ENCODE results near the gene IMMP2L. TPM values are rescaled to one million over a fixed set of nuclear protein-coding genes. Genes with fewer than 3 reads are reported as not detected.

The IMMP2L gene
- total RNA-seq, 3 donors from 2014 or later (not counting 1 experiment from before 2014, with no cell fraction given): 6.9 to 9.2 (median 8.7) TPM

GRCh38 chr7:111212857-111213523 lies 349.3 kb downstream of the IMMP2L start:
- Mint-ChIP-seq H3K27ac (no peak overlapping the region), H3K4me3 (no peak overlapping the region)
- no peak for DNase-seq

GRCh38 chr7:111210996-111211395 lies 351.3 kb downstream of the IMMP2L start:
- H3K36me3 Mint-ChIP-seq: no peaks in the 10 kb centered on the region
- no peak overlapping the region for H3K4me3 Mint-ChIP-seq
- TF ChIP-seq CTCF (IDR thresholded peaks at IDR 0.05): no peak
- Histone ChIP-seq H3K36me3 (ENCODE audit: control insufficient read depth, insufficient read depth, low read length) (no peaks in the 10 kb centered on the region), H3K4me1 (ENCODE audit: control insufficient read depth, insufficient read depth, low read length) (no peaks in the 10 kb centered on the region), H3K4me3 (ENCODE audit: low read length) (no peak overlapping the region), H3K9me3 (ENCODE audit: control insufficient read depth, insufficient read depth, low read length) (no peaks in the 10 kb centered on the region), H3K27ac (ENCODE audit: low read length) (no peak overlapping the region), H3K27me3 (ENCODE audit: control insufficient read depth, insufficient read depth, low read length) (no peaks in the 10 kb centered on the region)
- no peak for DNase-seq
- H3K9me3 Mint-ChIP-seq: peaks cover 9 to 15% of the 10 kb centered on the region in 2 donors
- H3K4me1 Mint-ChIP-seq: no peaks in the 10 kb centered on the region
- no peaks in the 10 kb centered on the region for H3K27me3 Mint-ChIP-seq (ENCODE audit: low read depth in 2 of 2)
- WGBS (ENCODE audit: insufficient coverage): 89% methylated on average over 3 of the region's 3 CpGs
- intact Hi-C loops (cut with micrococcal nuclease): no loop called here
- no peak overlapping the region for H3K27ac Mint-ChIP-seq
- ATAC-seq: no peak

More at GRCh38 chr7:111212857-111213523, 349.3 kb downstream of the IMMP2L start:
- H3K27me3 Mint-ChIP-seq (ENCODE audit: low read depth in 2 of 2): no peaks in the 10 kb centered on the region
- no peaks in the 10 kb centered on the region for H3K36me3 Mint-ChIP-seq
- Histone ChIP-seq H3K27me3 (ENCODE audit: control insufficient read depth, insufficient read depth, low read length) (no peaks in the 10 kb centered on the region), H3K4me3 (ENCODE audit: low read length) (no peak overlapping the region), H3K27ac (ENCODE audit: low read length) (no peak overlapping the region), H3K9me3 (ENCODE audit: control insufficient read depth, insufficient read depth, low read length) (no peaks in the 10 kb centered on the region), H3K4me1 (ENCODE audit: control insufficient read depth, insufficient read depth, low read length) (no peaks in the 10 kb centered on the region), H3K36me3 (ENCODE audit: control insufficient read depth, insufficient read depth, low read length) (no peaks in the 10 kb centered on the region)
- no peak for ATAC-seq
- H3K9me3 Mint-ChIP-seq: peaks cover 9 to 13% of the 10 kb centered on the region in 2 donors
- TF ChIP-seq CTCF (IDR thresholded peaks at IDR 0.05): no peak
- H3K4me1 Mint-ChIP-seq: no peaks in the 10 kb centered on the region
- intact Hi-C loops (cut with micrococcal nuclease): no loop called here
- WGBS (ENCODE audit: insufficient coverage): 94% methylated on average over 11 of the region's 11 CpGs

- no peak for DNase-seq
- no peaks in the 10 kb centered on the region for H3K27me3 Mint-ChIP-seq (ENCODE audit: low read depth in 2 of 2)
- no peak overlapping the region for H3K27ac Mint-ChIP-seq
- intact Hi-C loops (cut with micrococcal nuclease): no loop called here
- H3K9me3 Mint-ChIP-seq: peaks cover 9 to 12% of the 10 kb centered on the region in 2 donors
- no peaks in the 10 kb centered on the region for H3K36me3 Mint-ChIP-seq
- no peak overlapping the region for H3K4me3 Mint-ChIP-seq
- H3K27me3 ChIP-seq (ENCODE audit: control insufficient read depth, insufficient read depth, low read length): no peaks in the 10 kb centered on the region
- no peaks in the 10 kb centered on the region for H3K9me3 ChIP-seq (ENCODE audit: control insufficient read depth, insufficient read depth, low read length)
- TF ChIP-seq CTCF (IDR thresholded peaks at IDR 0.05): no peak
- ATAC-seq: no peak
- no peak overlapping the region for H3K4me3 ChIP-seq (ENCODE audit: low read length)
- 100% methylated on average over 1 of the region's 1 CpG for WGBS (ENCODE audit: insufficient coverage)
- no peaks in the 10 kb centered on the region for H3K4me1 ChIP-seq (ENCODE audit: control insufficient read depth, insufficient read depth, low read length)
- no peak overlapping the region for H3K27ac ChIP-seq (ENCODE audit: low read length)
- no peaks in the 10 kb centered on the region for H3K36me3 ChIP-seq (ENCODE audit: control insufficient read depth, insufficient read depth, low read length)
- H3K4me1 Mint-ChIP-seq: no peaks in the 10 kb centered on the region
These were observed 352.2 kb downstream of the IMMP2L start for GRCh38 chr7:111210043-111210442.

GRCh38 chr7:111205251-111205650 lies 357.0 kb downstream of the IMMP2L start:
- DNase-seq: no peak
- Histone ChIP-seq H3K27ac (ENCODE audit: low read length) (no peak overlapping the region), H3K36me3 (ENCODE audit: control insufficient read depth, insufficient read depth, low read length) (no peaks in the 10 kb centered on the region), H3K9me3 (ENCODE audit: control insufficient read depth, insufficient read depth, low read length) (no peaks in the 10 kb centered on the region), H3K27me3 (ENCODE audit: control insufficient read depth, insufficient read depth, low read length) (no peaks in the 10 kb centered on the region), H3K4me3 (ENCODE audit: low read length) (no peak overlapping the region), H3K4me1 (ENCODE audit: control insufficient read depth, insufficient read depth, low read length) (no peaks in the 10 kb centered on the region)
- WGBS (ENCODE audit: insufficient coverage): 100% methylated on average over 1 of the region's 1 CpG
- Mint-ChIP-seq H3K27me3 (ENCODE audit: low read depth in 2 of 2) (no peaks in the 10 kb centered on the region), H3K4me3 (no peak overlapping the region), H3K36me3 (no peaks in the 10 kb centered on the region), H3K27ac (no peak overlapping the region), H3K9me3 (peaks cover 3 to 8% of the 10 kb centered on the region in 2 donors), H3K4me1 (no peaks in the 10 kb centered on the region)
- intact Hi-C loops (cut with micrococcal nuclease): no loop called here
- ATAC-seq: no peak
- TF ChIP-seq CTCF (IDR thresholded peaks at IDR 0.05): no peak
